ENCODE results near the gene RRP12. TPM values are rescaled to one million over a fixed set of nuclear protein-coding genes. Genes with fewer than 3 reads are reported as not detected.

The RRP12 gene
- total RNA-seq, 4 donors from 2014 or later = 14.9 to 33.4 (median 23.9) TPM

- no peak overlapping the region for H3K4me3 ChIP-seq
- no peak overlapping the region for H3K27ac ChIP-seq
- H3K4me1 ChIP-seq = peaks cover 0 to 7% (median 0%) of the 10 kb centered on the region in 3 donors
- no peaks in the 10 kb centered on the region for H3K9me3 ChIP-seq
- no peaks in the 10 kb centered on the region for H3K27me3 ChIP-seq
- no peak for DNase-seq
- intact Hi-C loops (cut with DNase I) = no loop called here
- TF ChIP-seq POLR2A (IDR thresholded peaks at IDR 0.05) (no peak), CTCF (IDR thresholded peaks at IDR 0.05) (no peak)
- 75 to 83% methylated on average over 10 to 11 of the region's 11 CpGs for WGBS, 2 donors
- peaks cover 27 to 98% (median 27%) of the 10 kb centered on the region in 3 donors for H3K36me3 ChIP-seq
Measured at GRCh38 chr10:97362310-97363033, 38.7 kb downstream of the RRP12 start.

GRCh38 chr10:97361537-97361901, 39.6 kb downstream of the RRP12 start:
- TF ChIP-seq CTCF (IDR thresholded peaks at IDR 0.05) = no peak
- TF ChIP-seq POLR2A (IDR thresholded peaks at IDR 0.05) = no peak
- Histone ChIP-seq H3K9me3 (no peaks in the 10 kb centered on the region), H3K27me3 (no peaks in the 10 kb centered on the region), H3K27ac (no peak overlapping the region), H3K4me3 (no peak overlapping the region), H3K36me3 (peaks cover 20 to 98% (median 23%) of the 10 kb centered on the region in 3 donors), H3K4me1 (peaks cover 0 to 12% (median 0%) of the 10 kb centered on the region in 3 donors)
- DNase-seq = no peak
- intact Hi-C loops (cut with DNase I) = no loop called here
- 65 to 83% methylated on average over 2 to 10 of the region's 11 CpGs for WGBS, 2 donors

- 85 to 88% methylated on average over 6 to 11 of the region's 11 CpGs for WGBS, 2 donors
- no peak overlapping the region for H3K4me3 ChIP-seq
- no peaks in the 10 kb centered on the region for H3K27me3 ChIP-seq
- peaks cover 0 to 18% (median 5%) of the 10 kb centered on the region in 3 donors for H3K4me1 ChIP-seq
- H3K9me3 ChIP-seq = no peaks in the 10 kb centered on the region
- no peak overlapping the region for H3K27ac ChIP-seq
- DNase-seq = no peak
- TF ChIP-seq POLR2A (IDR thresholded peaks at IDR 0.05) (no peak), CTCF (IDR thresholded peaks at IDR 0.05) (no peak)
- H3K36me3 ChIP-seq = peaks cover 14 to 98% (median 21%) of the 10 kb centered on the region in 3 donors
- intact Hi-C loops (cut with DNase I) = no loop called here
Measured at GRCh38 chr10:97360705-97361536, 40.2 kb downstream of the RRP12 start.

GRCh38 chr10:97358781-97359180, 42.4 kb downstream of the RRP12 start:
- peaks cover 12 to 79% (median 21%) of the 10 kb centered on the region in 3 donors for H3K36me3 ChIP-seq

More at GRCh38 chr10:97358781-97359180, 42.4 kb downstream of the RRP12 start:
- Histone ChIP-seq H3K4me1 (peaks cover 0 to 23% (median 7%) of the 10 kb centered on the region in 3 donors), H3K9me3 (no peaks in the 10 kb centered on the region), H3K27me3 (no peaks in the 10 kb centered on the region), H3K27ac (no peak overlapping the region), H3K4me3 (no peak overlapping the region)
- WGBS, 2 donors = 80 to 83% methylated on average over 1 of the region's 3 CpGs
- DNase-seq = no peak
- intact Hi-C loops (cut with DNase I) = no loop called here
- no peak for TF ChIP-seq POLR2A (IDR thresholded peaks at IDR 0.05)
- TF ChIP-seq CTCF (IDR thresholded peaks at IDR 0.05) = no peak

All from esophagus squamous epithelium (tissue), 5 donors.